ENCODE results near the gene LLGL2. TPM values are rescaled to one million over a fixed set of nuclear protein-coding genes. Genes with fewer than 3 reads are reported as not detected.

Gene LLGL2
- total RNA-seq, 1 donor: 0.09 TPM

GRCh38 chr17:75565066-75565465 is 39.6 kb downstream of the LLGL2 start:
- DNase-seq (ENCODE audit: low read depth): peak; percentile 25
- H3K4me3 ChIP-seq (ENCODE audit: low read depth, low read length): no peak overlapping the region
- no peak for TF ChIP-seq CTCF (IDR thresholded peaks at IDR 0.05; ENCODE audit: insufficient read depth, low read length)

GRCh38 chr17:75565618-75566017 is 40.1 kb downstream of the LLGL2 start:
- no peak for TF ChIP-seq CTCF (IDR thresholded peaks at IDR 0.05; ENCODE audit: insufficient read depth, low read length)
- H3K4me3 ChIP-seq (ENCODE audit: low read depth, low read length): no peak overlapping the region
- no peak for DNase-seq (ENCODE audit: low read depth)

- TF ChIP-seq CTCF (IDR thresholded peaks at IDR 0.05; ENCODE audit: insufficient read depth, low read length): no peak
- no peak overlapping the region for H3K4me3 ChIP-seq (ENCODE audit: low read depth, low read length)
- DNase-seq (ENCODE audit: low read depth): no peak
Measured at GRCh38 chr17:75566416-75566815, 40.9 kb downstream of the LLGL2 start.

GRCh38 chr17:75566834-75567233 is 41.3 kb downstream of the LLGL2 start:
- no peak for TF ChIP-seq CTCF (IDR thresholded peaks at IDR 0.05; ENCODE audit: insufficient read depth, low read length)
- DNase-seq (ENCODE audit: low read depth): no peak
- no peak overlapping the region for H3K4me3 ChIP-seq (ENCODE audit: low read depth, low read length)

- TF ChIP-seq CTCF (IDR thresholded peaks at IDR 0.05; ENCODE audit: insufficient read depth, low read length): no peak
- no peak overlapping the region for H3K4me3 ChIP-seq (ENCODE audit: low read depth, low read length)
- DNase-seq (ENCODE audit: low read depth): no peak
Measured at GRCh38 chr17:75568412-75569255, 43.1 kb downstream of the LLGL2 start.

GRCh38 chr17:75570034-75570676 is 44.7 kb downstream of the LLGL2 start:
- no peak for TF ChIP-seq CTCF (IDR thresholded peaks at IDR 0.05; ENCODE audit: insufficient read depth, low read length)
- no peak for DNase-seq (ENCODE audit: low read depth)
- no peak overlapping the region for H3K4me3 ChIP-seq (ENCODE audit: low read depth, low read length)

All from fibroblast of the aortic adventitia (primary cell).